HepG2 (cell line): ENCODE results near the gene SEBOX. TPM values are rescaled to one million over a fixed set of nuclear protein-coding genes. Genes with fewer than 3 reads are reported as not detected.

Experiments used
- ATAC-seq: fragments of 200-7000 bp; cut with Tn5 transposase; 3 replicates; pipeline ENCODE4 v1.9.1; 2020; ENCODE audit warnings: mild to moderate bottlenecking, moderate library complexity
- BruUV-seq: library from RNA; stranded (reverse); fragments of 400-500 nt; replicated peaks from 2 replicates; lab custom pipeline; 2021; lab: Mats Ljungman, UMichigan
- CTCF ChIA-PET: fragments of 300-600 bp; formaldehyde crosslinking; extraction: SDS; loops from one replicate; lab custom pipeline; 2021; ENCODE audit warnings: low total read pairs, inconsistent platforms, low intra/inter-chr PET ratio; lab: Yijun Ruan, JAX
- POLR2A ChIA-PET: fragments of 350-600 bp; sonication (Branson Sonifier 250); formaldehyde crosslinking; loops from one replicate; lab custom pipeline; 2020; ENCODE audit warnings: antibody characterized with exemption, inconsistent platforms; lab: Yijun Ruan, JAX
- DNase-seq: peaks from one replicate; pipeline ENCODE4 v3.0.0-alpha.2; 2015; ENCODE audit warnings: low spot score
- FAIRE-seq: peaks from 3 replicates; lab custom pipeline; 2011; peaks lifted over from hg19 to GRCh38; lab: Jason Lieb, UNC
- H2AFZ ChIP-seq: one replicate; pipeline ENCODE4 v1.6.1; 2011; ENCODE audit warnings: low read length, inconsistent platforms
- H3K27ac ChIP-seq: fragments of 300-600 bp; 3 replicates; pipeline ENCODE4 v1.8.0; 2011; ENCODE audit warnings: mixed run types, mild to moderate bottlenecking, mixed read lengths, low read length, inconsistent platforms; ENCODE audit not compliant: insufficient read depth; ENCODE audit errors: extremely low read length
- H3K27me3 ChIP-seq, 2 experiments: fragments of 200-600 bp in 1 of 2; 2 replicates in 1 of 2; 3 replicates in 1 of 2; pipeline versions ENCODE4 v1.6.0 to v1.8.0; 2011; ENCODE audit warnings: low read length in 2 of 2, mild to moderate bottlenecking in 2 of 2, moderate library complexity in 2 of 2, inconsistent platforms in 1 of 2; ENCODE audit not compliant: insufficient read depth in 2 of 2, control insufficient read depth in 1 of 2
- H3K36me3 ChIP-seq, 2 experiments: fragments of 200-600 bp in 1 of 2; replicated peaks in 1 of 2; 2 replicates in 1 of 2; 3 replicates in 1 of 2; pipeline versions ENCODE4 v1.5.1 to v1.8.0; 2011; ENCODE audit warnings: low read length in 2 of 2, inconsistent platforms in 1 of 2; ENCODE audit not compliant: insufficient read depth in 2 of 2, control insufficient read depth in 1 of 2
- H3K4me1 ChIP-seq: 2 replicates; pipeline ENCODE4 v1.5.1; 2012; ENCODE audit warnings: low read length, inconsistent platforms; ENCODE audit not compliant: insufficient read depth
- H3K4me2 ChIP-seq: 2 replicates; pipeline ENCODE4 v1.6.0; 2011; ENCODE audit warnings: low read depth, low read length, inconsistent platforms
- H3K4me3 ChIP-seq, 3 experiments: fragments of 200-600 bp in 1 of 3; sonication (generic), shearing (Covaris generic) in 1 of 3; replicated peaks in 1 of 3; 2 replicates each; pipeline ENCODE4 v1.5.1; 2011 to 2016; ENCODE audit warnings: low read length in 3 of 3, inconsistent platforms in 2 of 3, low read depth in 2 of 3, mild to moderate bottlenecking in 2 of 3, control low read depth in 1 of 3, mixed read lengths in 1 of 3; ENCODE audit not compliant: insufficient read depth in 1 of 3
- H3K79me2 ChIP-seq: one replicate; pipeline ENCODE4 v1.6.1; 2011; ENCODE audit warnings: low read length, inconsistent platforms; ENCODE audit not compliant: insufficient read depth
- H3K9ac ChIP-seq: 2 replicates; pipeline ENCODE4 v1.6.0; 2011; ENCODE audit warnings: mild to moderate bottlenecking, low read depth, low read length, inconsistent platforms; ENCODE audit not compliant: insufficient read depth
- H3K9me3 ChIP-seq: 2 replicates; pipeline ENCODE4 v1.5.1; 2012; ENCODE audit warnings: mild to moderate bottlenecking, low read length
- H4K20me1 ChIP-seq: 2 replicates; pipeline ENCODE4 v1.6.0; 2011; ENCODE audit warnings: inconsistent platforms, mild to moderate bottlenecking, low read length, moderate library complexity; ENCODE audit not compliant: insufficient read depth
- ARID3A ChIP-seq: IDR thresholded peaks from 2 replicates; pipeline ENCODE4 v1.6.1; 2012; ENCODE audit warnings: low read depth, low read length, improper control_type of control experiment
- HMG20B ChIP-seq: conservative IDR thresholded peaks from 2 replicates; pipeline ENCODE4 v1.6.1; 2016; ENCODE audit warnings: missing genetic modification reagents, missing compliant biosample characterization
- HNF4G ChIP-seq, 2 experiments: sonication (generic) in 1 of 2; formaldehyde crosslinking in 1 of 2; IDR thresholded peaks; 2 replicates each; pipeline versions ENCODE4 v1.4.0 to v1.6.1; 2011 to 2020; ENCODE audit warnings: borderline replicate concordance in 2 of 2, low read depth in 2 of 2, mild to moderate bottlenecking in 2 of 2, low read length in 1 of 2, missing genetic modification reagents in 1 of 2, moderate library complexity in 1 of 2
- JUND ChIP-seq: sonication (generic); formaldehyde crosslinking; IDR thresholded peaks from 2 replicates; pipeline ENCODE4 v1.8.0; 2022; ENCODE audit warnings: mild to moderate bottlenecking, missing genetic modification reagents
- MIER2 ChIP-seq: IDR thresholded peaks from 2 replicates; pipeline ENCODE4 v1.6.1; 2016; ENCODE audit warnings: missing biosample characterization, missing genetic modification reagents
- PBX3 ChIP-seq: sonication (generic); formaldehyde crosslinking; IDR thresholded peaks from 2 replicates; pipeline ENCODE4 v1.8.1; 2023; ENCODE audit warnings: missing genetic modification reagents, inconsistent platforms, borderline replicate concordance
- PCBP2 ChIP-seq: fragments of 200-400 bp; formaldehyde crosslinking; optimal IDR thresholded peaks from 2 replicates; pipeline ENCODE3; 2018; ENCODE audit warnings: low read length, low read depth; ENCODE audit not compliant: poor library complexity, severe bottlenecking
- RAD51 ChIP-seq: fragments of 450-650 bp; IDR thresholded peaks from 2 replicates; pipeline ENCODE4 v1.6.1; 2016; ENCODE audit warnings: borderline replicate concordance
- TBL1XR1 ChIP-seq: fragments of 150-350 bp; IDR thresholded peaks from 2 replicates; pipeline ENCODE4 v1.6.1; 2014; ENCODE audit warnings: borderline replicate concordance, low read length; ENCODE audit not compliant: partially characterized antibody
- TFAP4 ChIP-seq: sonication (generic); IDR thresholded peaks from 2 replicates; pipeline ENCODE4 v1.6.1; 2016; ENCODE audit warnings: low read depth, borderline replicate concordance
- ZNF674 ChIP-seq: sonication (generic); formaldehyde crosslinking; IDR thresholded peaks from 2 replicates; pipeline ENCODE4 v1.5.0; 2020; ENCODE audit warnings: low read depth, mild to moderate bottlenecking, missing genetic modification reagents
- ZNF770 ChIP-seq: sonication (generic); formaldehyde crosslinking; IDR thresholded peaks from 2 replicates; pipeline ENCODE4 v1.5.0; 2020; ENCODE audit warnings: mild to moderate bottlenecking, missing genetic modification reagents
- WGBS: methylation state at CpG from one replicate; pipeline ENCODE4 v1.1.6; 2017; ENCODE audit warnings: low lambda C conversion rate; 5-methylcytosine and 5-hydroxymethylcytosine counted together
- in situ Hi-C: cut with HindIII; loops from 2 replicates; pipeline ENCODE4 v1.10.0; 2017; ENCODE audit warnings: low pct_unique_long_range_greater_than_20kb; ENCODE audit not compliant: extremely low pct_ligation_motif_present
- intact Hi-C: fragments of 100-400 bp; cut with micrococcal nuclease; formaldehyde crosslinking; loops from one replicate; pipeline ENCODE4 v1.10.0; 2022; ENCODE audit not compliant: unreplicated experiment
- polyA plus RNA-seq, 8 experiments: library from polyadenylated mRNA; depleted of rRNA in 3 of 8; stranded (reverse) in 7 of 8; unstranded in 1 of 8; fragments of >200 nt; fragmentation: Illumina TruSeq in 4 of 8; extraction: Trizol in 4 of 8; gene quantifications; 2 replicates each; pipeline versions ENCODE4 v1.2.1 to v1.2.3, GENCODE V29; 2011 to 2016; ENCODE audit warnings: low read depth in 4 of 8, missing spikeins in 1 of 8, mixed read lengths in 1 of 8; ENCODE audit not compliant: insufficient read depth in 1 of 8
- total RNA-seq, 5 experiments: library from RNA; depleted of rRNA; stranded (reverse); fragments of >200 nt; fragmentation: Illumina TruSeq; extraction: Trizol; gene quantifications; 2 replicates each; pipeline ENCODE4 v1.2.3, GENCODE V29; 2016; ENCODE audit warnings: low read depth in 1 of 5
- TF ChIP-seq, protein P1 (sequence below): sonication (generic); formaldehyde crosslinking; IDR thresholded peaks from 2 replicates; pipeline ENCODE4 v1.8.1; 2023; ENCODE audit warnings: missing genetic modification reagents, mild to moderate bottlenecking, borderline replicate concordance

The SEBOX gene
- total and polyA plus RNA-seq, 2 of the 13 experiments (the other 11 are each of a cell fraction or from before 2014, with no cell fraction given): not detected

DNA sequence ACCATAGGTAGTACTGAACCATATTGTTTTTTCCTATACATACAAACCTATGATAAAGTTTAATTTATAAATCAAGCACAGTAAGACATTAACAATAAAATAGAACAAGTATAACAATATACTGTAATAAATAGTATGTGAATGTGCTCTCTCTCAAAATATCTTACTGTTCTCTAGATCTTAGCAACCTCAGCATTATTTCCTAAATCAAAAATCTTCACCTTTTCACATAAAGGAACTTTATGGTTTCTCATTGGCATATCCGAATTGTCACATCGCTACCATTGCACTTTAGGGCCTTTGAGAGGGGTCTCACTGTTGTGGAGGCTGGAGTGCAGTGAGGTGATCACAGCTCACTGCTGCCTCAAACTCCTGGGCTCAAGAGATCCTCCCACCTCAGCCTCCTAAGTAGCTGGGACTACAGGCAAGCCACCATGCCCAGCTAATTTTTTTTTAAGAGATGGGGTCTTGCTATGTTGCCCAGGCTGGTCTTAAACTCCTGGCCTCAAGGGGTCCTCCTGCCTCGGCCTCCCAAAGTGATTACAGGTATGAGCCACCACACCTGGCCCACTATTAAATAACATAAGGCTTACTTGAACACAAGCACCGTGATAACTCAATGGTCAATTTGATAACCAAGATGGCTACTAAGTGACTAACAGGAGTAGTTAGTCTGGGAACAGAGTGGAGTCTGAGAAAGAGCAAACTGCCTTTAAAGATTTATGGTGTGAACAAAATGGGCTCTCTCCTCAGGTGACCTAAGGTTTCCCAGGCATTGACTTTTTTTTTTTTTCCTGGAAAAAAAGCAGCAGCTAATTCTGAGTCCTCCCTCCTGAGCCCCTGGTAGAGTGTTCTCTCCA is 48.9 kb downstream of the SEBOX start:
- intact Hi-C loops: no loop called here
- no peak overlapping the region for H3K4me2 ChIP-seq
- no TSS peak for BruUV-seq
- peaks cover 4% of the 10 kb centered on the region; the same call in 1 of the 2 replicates for H4K20me1 ChIP-seq
- DNase-seq (no peak), ATAC-seq (no peak), FAIRE-seq (no peak)
- ChIA-PET POLR2A (interaction anchor here (5.8 kb wide), 1 partner anchor 20 kb away, joined by 41 read pairs; the partner anchor contains the start of genes IFT20 and TNFAIP1), CTCF (no interaction called here)
- WGBS: 68% methylated on average over 4 of the region's 4 CpGs
- no peaks in the 10 kb centered on the region for H3K9me3 ChIP-seq
- peaks cover 33% of the 10 kb centered on the region for H3K4me1 ChIP-seq
- H3K27ac ChIP-seq: no peak overlapping the region
- H3K27me3 ChIP-seq: no peaks in the 10 kb centered on the region; a peak in 1 of 5 replicates
- no peaks in the 10 kb centered on the region; a peak in 1 of 5 replicates for H3K36me3 ChIP-seq
- H3K9ac ChIP-seq: no peak overlapping the region
- H3K4me3 ChIP-seq: no peak overlapping the region
- in situ Hi-C loops: loop anchor here (25.0 kb wide), 1 partner anchor 279 kb away; the partner anchor contains the start of gene NLK
- no peak overlapping the region for H2AFZ ChIP-seq
- H3K79me2 ChIP-seq: peaks cover 27% of the 10 kb centered on the region
- no peak for TF ChIP-seq HNF4G (IDR thresholded peaks at IDR 0.05; ENCODE audit: borderline replicate concordance, low read depth, low read length)
- TF ChIP-seq HNF4G (CRISPR knock-in tag; IDR thresholded peaks at IDR 0.05; ENCODE audit: borderline replicate concordance, low read depth): no peak
- TF ChIP-seq RAD51: no peak
- no peak for TF ChIP-seq HMG20B (CRISPR knock-in tag)
- no peak for TF ChIP-seq ZNF674 (CRISPR knock-in tag)
- no peak for TF ChIP-seq ARID3A
- no peak for TF ChIP-seq TFAP4
- no peak for TF ChIP-seq PCBP2
- TF ChIP-seq, protein P1, sequence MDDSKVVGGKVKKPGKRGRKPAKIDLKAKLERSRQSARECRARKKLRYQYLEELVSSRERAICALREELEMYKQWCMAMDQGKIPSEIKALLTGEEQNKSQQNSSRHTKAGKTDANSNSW (CRISPR knock-in tag): no peak
- TF ChIP-seq JUND (CRISPR knock-in tag): no peak
- TF ChIP-seq TBL1XR1: no peak
- TF ChIP-seq ZNF770: peak; percentile 59; the same call in 1 of the 2 replicates
- TF ChIP-seq MIER2: no peak
- TF ChIP-seq PBX3: no peak
